HepG2 (cell line): ENCODE results near the gene UBAC1. TPM values are rescaled to one million over a fixed set of nuclear protein-coding genes. Genes with fewer than 3 reads are reported as not detected.
A peak's percentile ranks its signal among the peaks of the same experiment; 100 is the strongest.

ENCODE experiments used
- CBX1 ChIP-seq: IDR thresholded peaks from one replicate; pipeline ENCODE4 v1.6.1; 2016; ENCODE audit warnings: antibody characterized with exemption, low read depth
- CCAR2 ChIP-seq: fragments of 200-400 bp; formaldehyde crosslinking; optimal IDR thresholded peaks from 2 replicates; pipeline ENCODE3; 2018; ENCODE audit warnings: low read depth, mild to moderate bottlenecking, low read length, moderate library complexity
- CEBPZ ChIP-seq: IDR thresholded peaks from 2 replicates; pipeline ENCODE4 v1.6.1; 2012; ENCODE audit warnings: low read length, improper control_type of control experiment
- DBP ChIP-seq: sonication (generic); formaldehyde crosslinking; IDR thresholded peaks from 2 replicates; pipeline ENCODE4 v1.4.0; 2020; ENCODE audit warnings: missing genetic modification reagents; ENCODE audit errors: not compliant biosample characterization
- DRAP1 ChIP-seq: IDR thresholded peaks from 2 replicates; pipeline ENCODE4 v1.6.1; 2016; ENCODE audit warnings: missing genetic modification reagents, missing compliant biosample characterization
- IRF2 ChIP-seq: IDR thresholded peaks from 2 replicates; pipeline ENCODE4 v1.6.1; 2018; ENCODE audit warnings: missing genetic modification reagents, missing compliant biosample characterization
- IRF9 ChIP-seq: sonication (generic); formaldehyde crosslinking; IDR thresholded peaks from 2 replicates; pipeline ENCODE4 v1.8.0; 2022; ENCODE audit warnings: missing genetic modification reagents, mild to moderate bottlenecking, borderline replicate concordance
- KDM5A ChIP-seq: fragments of 200-600 bp; sonication (generic); IDR thresholded peaks from 2 replicates; pipeline ENCODE4 v1.7.0; 2018; ENCODE audit warnings: antibody characterized with exemption, mild to moderate bottlenecking, low read length, borderline replicate concordance
- KLF6 ChIP-seq: IDR thresholded peaks from 2 replicates; pipeline ENCODE4 v1.8.0; 2016; ENCODE audit warnings: missing biosample characterization, missing genetic modification reagents
- MAZ ChIP-seq, 2 experiments: sonication (generic) in 1 of 2; formaldehyde crosslinking in 1 of 2; IDR thresholded peaks; 2 replicates each; pipeline versions ENCODE4 v1.5.0 to v1.6.1; 2012 to 2020; ENCODE audit warnings: low read depth in 2 of 2, mild to moderate bottlenecking in 2 of 2, borderline replicate concordance in 1 of 2, improper control_type of control experiment in 1 of 2, low read length in 1 of 2, missing genetic modification reagents in 1 of 2, moderate library complexity in 1 of 2
- MTERF4 ChIP-seq: sonication (generic); formaldehyde crosslinking; IDR thresholded peaks from 2 replicates; pipeline ENCODE4 v1.8.0; 2023; ENCODE audit warnings: mild to moderate bottlenecking, missing genetic modification reagents
- NFIB ChIP-seq: sonication (generic); formaldehyde crosslinking; IDR thresholded peaks from 2 replicates; pipeline ENCODE4 v1.9.0; 2021; ENCODE audit warnings: missing genetic modification reagents, mild to moderate bottlenecking, borderline replicate concordance
- REL ChIP-seq: sonication (generic); formaldehyde crosslinking; conservative IDR thresholded peaks from 2 replicates; pipeline ENCODE4 v1.8.0; 2022; ENCODE audit warnings: mild to moderate bottlenecking, missing genetic modification reagents, moderate library complexity
- TEAD3 ChIP-seq: optimal IDR thresholded peaks from 2 replicates; pipeline ENCODE3; 2016; ENCODE audit warnings: borderline replicate concordance
- TFDP1 ChIP-seq: IDR thresholded peaks from 2 replicates; pipeline ENCODE4 v1.6.1; 2016; ENCODE audit warnings: missing compliant biosample characterization, missing genetic modification reagents, borderline replicate concordance
- ZFP36L1 ChIP-seq: sonication (generic); formaldehyde crosslinking; IDR thresholded peaks from 2 replicates; pipeline ENCODE4 v1.8.0; 2022; ENCODE audit warnings: mild to moderate bottlenecking, missing genetic modification reagents, moderate library complexity
- ZNF10 ChIP-seq: sonication (generic); formaldehyde crosslinking; IDR thresholded peaks from 2 replicates; pipeline ENCODE4 v1.4.0; 2020; ENCODE audit warnings: mild to moderate bottlenecking, low read depth, missing genetic modification reagents, borderline replicate concordance
- ZNF33A ChIP-seq: sonication (generic); formaldehyde crosslinking; IDR thresholded peaks from 2 replicates; pipeline ENCODE4 v1.5.1; 2020; ENCODE audit warnings: missing genetic modification reagents, mild to moderate bottlenecking, moderate library complexity, borderline replicate concordance
- ZNF557 ChIP-seq: sonication (generic); formaldehyde crosslinking; IDR thresholded peaks from 2 replicates; pipeline ENCODE4 v1.4.0; 2020; ENCODE audit warnings: missing genetic modification reagents
- ZNF570 ChIP-seq: sonication (generic); formaldehyde crosslinking; IDR thresholded peaks from 2 replicates; pipeline ENCODE4 v1.4.0; 2020; ENCODE audit warnings: mild to moderate bottlenecking, missing genetic modification reagents, borderline replicate concordance
- polyA plus RNA-seq, 8 experiments: library from polyadenylated mRNA; depleted of rRNA in 3 of 8; stranded (reverse) in 7 of 8; unstranded in 1 of 8; fragments of >200 nt; fragmentation: Illumina TruSeq in 4 of 8; extraction: Trizol in 4 of 8; gene quantifications; 2 replicates each; pipeline versions ENCODE4 v1.2.1 to v1.2.3, GENCODE V29; 2011 to 2016; ENCODE audit warnings: low read depth in 4 of 8, missing spikeins in 1 of 8, mixed read lengths in 1 of 8; ENCODE audit not compliant: insufficient read depth in 1 of 8
- total RNA-seq, 5 experiments: library from RNA; depleted of rRNA; stranded (reverse); fragments of >200 nt; fragmentation: Illumina TruSeq; extraction: Trizol; gene quantifications; 2 replicates each; pipeline ENCODE4 v1.2.3, GENCODE V29; 2016; ENCODE audit warnings: low read depth in 1 of 5

Gene UBAC1
- total and polyA plus RNA-seq, 2 of the 13 experiments (the other 11 are each of a cell fraction or from before 2014, with no cell fraction given): 32.2 to 34.1 TPM

GRCh38 chr9:135960411-135961276, 529 bp downstream of the UBAC1 start (continued):
- TF ChIP-seq DRAP1 (CRISPR knock-in tag) (no peak), REL (CRISPR knock-in tag) (no peak), CCAR2 (no peak), NFIB (no peak), DBP (no peak), ZFP36L1 (no peak), IRF2 (CRISPR knock-in tag) (peak; percentile 5; the same call in 1 of the 2 replicates), ZNF557 (CRISPR knock-in tag) (no peak), TEAD3 (no peak), MTERF4 (CRISPR knock-in tag) (no peak), ZNF33A (CRISPR knock-in tag) (no peak), CEBPZ (no peak), CBX1 (no peak), KLF6 (CRISPR knock-in tag) (peak; percentile 3; the same call in 1 of the 2 replicates), KDM5A (0 out of 2 replicates have a peak, but pooled peaks have one; percentile 38), ZNF10 (no peak), IRF9 (no peak), TFDP1 (CRISPR knock-in tag) (no peak), ZNF570 (CRISPR knock-in tag) (no peak), MAZ (IDR thresholded peaks at IDR 0.05; ENCODE audit: borderline replicate concordance, low read depth, low read length) (0 out of 2 replicates have a peak, but pooled peaks have one; percentile 9), MAZ (CRISPR knock-in tag; IDR thresholded peaks at IDR 0.05; ENCODE audit: low read depth) (peak; percentile 35; the same call in 1 of the 2 replicates)
